HG03571 (cell line): ENCODE data around the gene ADRA2B.

Experiments
- ATAC-seq: cut with Tn5 transposase; IDR thresholded peaks from one replicate; pipeline ENCODE4 v1.9.1; 2021; ENCODE audit not compliant: unreplicated experiment

ADRA2B gene

DNA sequence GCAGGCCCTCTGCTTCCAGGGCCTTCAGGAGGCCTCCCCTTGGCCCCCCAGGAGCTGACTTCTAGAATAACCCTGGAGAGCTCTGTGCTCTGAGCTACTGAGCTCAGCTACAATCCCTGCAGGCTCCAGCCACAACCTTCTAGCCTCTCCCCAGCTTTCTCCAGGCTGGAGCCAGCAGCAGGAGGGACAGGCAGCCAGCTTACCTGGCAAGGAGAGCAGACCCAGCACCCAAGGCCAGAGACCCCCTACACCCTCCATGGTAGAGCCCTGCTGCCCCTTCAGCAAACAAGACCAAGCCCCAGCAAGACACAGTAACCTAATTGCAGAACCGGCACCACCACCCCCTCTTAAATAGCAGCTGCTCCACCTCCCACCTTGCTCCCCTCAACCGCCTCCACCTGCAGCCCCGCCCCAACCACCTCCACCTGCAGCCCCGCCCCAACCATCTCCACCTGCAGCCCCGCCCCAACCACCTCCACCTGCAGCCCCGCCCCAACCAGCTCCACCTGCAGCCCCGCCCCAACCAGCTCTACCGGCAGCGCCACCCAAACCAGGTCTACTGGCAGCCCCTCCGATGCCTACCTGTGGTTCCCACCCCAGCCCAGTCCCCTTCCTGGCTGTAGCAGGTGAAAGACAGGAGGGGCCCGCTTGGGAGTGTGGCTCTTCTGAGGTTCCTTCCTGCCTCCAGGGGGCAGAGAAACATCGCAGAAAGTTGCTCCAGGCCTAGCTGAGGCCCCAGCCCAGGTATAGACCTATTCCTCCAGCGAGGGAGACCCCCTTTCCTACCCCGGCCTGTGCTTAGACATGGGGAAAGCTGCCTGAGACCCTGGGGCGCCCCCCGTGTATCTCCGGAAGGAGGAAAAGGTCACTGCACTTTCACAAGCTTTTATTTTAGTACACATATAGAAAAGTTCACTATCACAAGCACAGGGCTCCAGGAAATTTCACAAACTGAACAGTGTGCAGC lies 22.1 kb upstream of the ADRA2B start, which contains the start of gene ASTL:
ASTL (minus strand) TSS at position 324 of the 967 bp plus-strand sequence; CDS start at position 258, 66 bp downstream.
- no peak for ATAC-seq

- ATAC-seq: no peak
Measured at GRCh38 chr2:96137321-96138178, 21.2 kb upstream of the ADRA2B start.

GRCh38 chr2:96136129-96136720 lies 19.9 kb upstream of the ADRA2B start:
- ATAC-seq: no peak

DNA sequence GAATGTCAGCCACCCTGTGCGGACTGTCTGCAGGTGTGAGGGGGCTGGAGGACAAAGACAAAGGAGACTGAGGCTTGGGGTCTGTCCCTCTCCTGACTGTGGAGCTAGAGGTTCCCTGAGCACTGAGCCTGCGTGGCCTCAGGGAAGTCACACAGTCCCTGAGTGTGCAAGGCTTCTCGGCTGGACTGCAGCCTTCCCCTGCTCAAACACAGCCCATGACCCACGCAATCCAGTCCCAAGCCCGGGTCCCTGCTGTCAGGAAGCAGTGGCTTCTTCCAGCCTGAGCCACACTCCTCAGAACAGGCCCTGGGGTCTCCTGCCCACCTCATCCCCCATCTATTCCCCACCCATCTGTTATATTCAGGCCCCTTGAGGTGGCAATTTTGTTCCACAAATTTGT lies 19.2 kb upstream of the ADRA2B start:
- ATAC-seq: no peak

DNA sequence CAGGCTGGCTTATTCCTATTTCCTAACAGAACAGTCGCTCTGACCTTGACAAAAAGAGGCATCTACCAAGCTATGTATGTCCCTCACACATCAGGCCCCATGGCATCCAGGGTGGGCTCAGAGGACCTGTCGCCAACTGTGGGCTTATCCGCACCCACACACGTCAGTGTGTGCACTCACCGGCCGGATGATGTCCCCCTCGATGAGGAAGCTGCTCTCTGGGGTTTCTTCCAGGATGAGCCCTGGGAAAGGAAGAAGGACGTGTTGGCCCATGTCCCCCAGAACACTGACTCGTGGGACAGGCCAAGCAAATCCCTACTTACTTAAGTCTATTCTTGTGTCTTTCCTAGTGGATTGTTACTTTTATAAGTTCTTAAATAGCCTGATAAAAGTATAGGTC lies 18.8 kb upstream of the ADRA2B start:
- no peak for ATAC-seq

DNA sequence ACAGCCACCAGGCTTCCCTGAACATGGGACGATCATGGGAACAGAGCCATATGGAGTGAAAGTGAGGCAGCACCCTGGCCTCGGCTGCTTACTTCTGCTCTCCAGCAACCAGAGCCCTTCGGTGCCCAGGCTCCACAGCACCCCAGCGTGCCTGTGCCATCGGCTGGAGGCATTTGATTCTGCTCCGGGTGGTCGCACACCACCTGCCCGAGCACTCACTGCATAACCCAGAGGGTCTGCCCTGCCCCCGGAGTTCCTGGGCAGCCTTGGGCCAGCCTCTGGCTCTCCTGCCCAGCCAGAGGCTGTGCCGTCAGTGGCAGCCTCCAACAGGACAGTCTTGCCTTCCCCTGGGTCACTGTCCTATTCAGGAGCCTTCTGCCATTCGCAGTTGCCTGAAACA lies 18.1 kb upstream of the ADRA2B start:
- no peak for ATAC-seq

- no peak for ATAC-seq
Measured at GRCh38 chr2:96131813-96132745, 15.7 kb upstream of the ADRA2B start.

GRCh38 chr2:96131152-96131812 lies 14.9 kb upstream of the ADRA2B start:
- no peak for ATAC-seq

DNA sequence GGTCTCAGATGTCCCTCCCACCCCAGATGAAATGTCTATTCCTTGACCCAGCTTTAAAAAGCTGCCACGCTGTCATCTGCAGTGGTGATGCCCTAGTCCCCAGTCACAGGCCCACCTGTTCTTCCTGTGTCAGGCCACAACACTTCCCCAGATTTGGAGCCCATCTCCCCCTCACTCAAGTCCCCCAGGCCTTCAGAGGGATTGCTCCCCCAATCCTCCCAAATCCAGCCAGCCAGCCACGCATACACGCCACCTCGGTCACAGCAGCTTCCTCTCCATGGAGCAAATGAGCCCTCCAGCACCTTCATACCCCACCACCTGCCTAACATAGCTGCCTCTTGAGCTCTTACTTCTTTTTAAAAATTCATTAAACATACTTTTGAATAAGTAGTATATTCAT lies 14.1 kb upstream of the ADRA2B start:
- no peak for ATAC-seq

GRCh38 chr2:96129528-96130120 lies 13.3 kb upstream of the ADRA2B start:
- no peak for ATAC-seq

- no peak for ATAC-seq
Measured at GRCh38 chr2:96128456-96128855, 12.1 kb upstream of the ADRA2B start.

- no peak for ATAC-seq
Measured at GRCh38 chr2:96124406-96125265, 8.3 kb upstream of the ADRA2B start.

DNA sequence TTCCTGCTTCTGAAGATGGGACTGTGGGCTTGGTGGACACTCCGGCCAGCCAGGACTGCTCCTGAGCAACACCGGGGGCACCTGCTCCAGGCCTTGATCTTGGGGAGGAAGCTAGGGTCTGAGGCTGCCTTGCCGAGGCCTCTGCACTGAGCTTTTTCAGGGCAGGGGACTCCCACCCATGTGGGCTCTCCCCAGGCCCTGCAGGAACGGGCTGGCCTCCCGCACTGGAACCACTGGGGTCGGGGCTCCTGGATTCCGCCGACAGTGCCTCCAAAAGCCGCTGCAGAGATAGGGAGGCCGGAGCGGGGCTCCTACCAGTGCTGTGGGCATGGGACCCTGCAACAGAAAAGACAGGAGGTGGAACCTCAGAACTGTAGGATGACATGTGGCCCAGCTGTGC lies 7.6 kb upstream of the ADRA2B start:
- no peak for ATAC-seq

DNA sequence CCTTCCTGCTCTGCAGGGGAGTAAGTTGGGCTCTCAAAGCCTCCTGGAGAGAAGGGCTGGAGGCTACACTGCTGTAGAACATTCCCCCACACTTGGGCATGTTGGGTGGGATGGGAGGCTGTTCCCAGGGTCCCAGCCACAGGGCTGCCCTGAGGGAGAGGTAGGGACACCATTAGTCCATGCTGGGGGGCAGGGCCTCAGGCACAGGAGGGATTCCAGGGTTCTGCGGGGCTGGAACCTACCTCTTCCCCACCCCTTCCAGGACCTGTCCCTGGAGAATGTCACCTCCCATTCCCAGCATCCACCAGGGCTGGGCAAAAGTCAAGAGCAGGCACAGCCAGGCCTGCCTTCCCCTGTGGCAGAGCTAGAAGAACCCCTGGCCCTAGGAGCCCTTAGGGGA lies 6.9 kb upstream of the ADRA2B start:
- ATAC-seq: no peak

- no peak for ATAC-seq
Measured at GRCh38 chr2:96122391-96122790, 6.0 kb upstream of the ADRA2B start.

GRCh38 chr2:96121414-96121813 lies 5.0 kb upstream of the ADRA2B start:
- ATAC-seq: no peak

DNA sequence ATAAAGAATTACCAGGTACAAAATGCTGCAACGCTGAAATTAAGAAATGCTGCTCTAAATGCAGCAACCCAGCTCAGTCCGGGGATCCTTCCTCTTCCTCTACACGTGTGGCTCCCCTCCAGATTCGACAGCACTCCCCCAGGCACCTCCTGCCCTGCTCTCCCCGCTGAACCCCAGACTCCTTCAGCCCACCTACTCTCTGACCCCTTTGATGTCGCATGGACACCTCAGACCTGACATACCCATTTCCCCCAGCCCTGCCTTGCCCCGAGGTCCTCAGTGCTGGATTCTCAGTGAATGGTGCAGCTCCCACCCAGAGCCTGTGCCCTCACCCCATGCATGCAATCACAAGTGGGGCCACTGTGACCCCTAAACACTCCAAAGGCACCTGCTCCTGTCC lies 4.6 kb upstream of the ADRA2B start:
- no peak for ATAC-seq

- ATAC-seq: no peak
Measured at GRCh38 chr2:96120091-96120720, 3.8 kb upstream of the ADRA2B start.
